IPS DF 19.7 (cell line): ENCODE results near the gene ZNF521.

Source experiments
- DNase-seq: peaks from one replicate; pipeline ENCODE4 v3.0.0-alpha.2; 2013; ENCODE audit warnings: low read depth, low spot score

The ZNF521 gene

DNA sequence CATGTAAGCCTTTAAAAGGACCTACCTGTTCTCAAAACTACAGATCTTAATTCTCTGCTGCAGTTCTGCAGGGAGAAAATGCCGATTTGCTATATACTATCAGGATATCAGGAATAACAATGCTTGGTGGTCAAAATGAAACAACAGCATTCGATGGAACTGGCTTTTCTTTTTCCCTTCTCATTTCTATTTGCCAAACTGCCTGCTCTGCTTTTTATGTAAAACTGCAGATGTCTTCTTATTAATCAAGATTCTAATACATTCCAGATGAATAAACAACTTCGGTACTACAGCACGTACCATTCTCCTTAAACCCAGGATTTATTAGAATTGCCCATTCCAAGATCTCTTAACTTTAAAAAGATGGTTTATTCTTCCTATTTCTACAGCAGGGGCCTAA is 100.9 kb downstream of the ZNF521 start:
- DNase-seq: no peak

DNA sequence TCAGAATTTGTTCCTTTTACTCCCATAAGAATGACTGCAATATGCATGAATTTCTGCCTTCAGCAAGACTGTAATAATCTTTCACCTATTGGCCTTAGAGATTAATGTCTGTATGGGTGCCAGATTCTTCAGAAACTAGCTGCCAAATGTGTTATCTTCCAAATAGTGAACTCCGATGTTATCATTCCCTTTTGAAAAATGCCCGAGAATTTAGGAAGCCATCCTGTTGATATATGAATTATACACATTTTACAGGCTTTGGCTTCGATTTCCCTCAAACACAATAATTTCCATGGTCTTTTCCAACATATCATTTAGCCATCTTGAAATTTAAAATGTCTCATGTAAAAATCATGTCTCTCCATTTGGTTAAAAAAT is 101.5 kb downstream of the ZNF521 start:
- DNase-seq: no peak

DNA sequence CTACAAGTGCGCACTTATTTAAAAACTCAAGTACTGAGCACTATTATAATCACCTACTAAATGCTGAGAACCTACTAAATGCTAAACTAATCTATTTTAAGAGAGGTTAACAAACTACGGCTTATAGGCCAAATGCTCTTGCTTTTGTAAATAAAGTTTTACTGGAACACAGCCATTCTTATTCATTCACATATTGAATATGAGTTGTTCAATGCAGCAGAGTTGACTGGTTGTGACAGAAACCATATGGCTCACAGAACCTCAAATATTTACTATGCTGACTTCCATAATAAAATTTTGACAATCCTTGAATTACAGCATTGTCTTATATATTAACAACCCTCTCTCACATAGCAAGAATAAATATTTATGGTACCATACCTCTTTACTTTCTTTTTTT is 103.2 kb downstream of the ZNF521 start:
- no peak for DNase-seq

DNA sequence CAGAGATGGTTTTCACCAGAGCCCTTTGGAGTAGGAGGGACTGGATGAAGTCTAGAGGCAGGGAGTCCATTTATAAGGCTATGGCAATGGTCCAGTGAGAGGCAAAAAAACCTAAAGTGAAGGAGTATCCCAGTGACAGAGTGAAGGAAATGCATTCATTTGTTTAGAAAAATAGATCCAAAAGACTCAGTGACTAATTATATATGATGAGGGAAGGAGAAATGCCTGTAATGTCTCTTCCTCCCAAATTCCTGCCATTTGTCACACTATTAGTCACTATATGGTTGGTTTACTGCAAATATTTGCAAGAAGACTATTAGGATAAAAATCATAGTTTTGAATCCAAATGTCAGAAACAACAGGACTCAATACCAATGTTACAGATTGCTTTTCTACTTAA is 104.2 kb downstream of the ZNF521 start:
- no peak for DNase-seq

DNA sequence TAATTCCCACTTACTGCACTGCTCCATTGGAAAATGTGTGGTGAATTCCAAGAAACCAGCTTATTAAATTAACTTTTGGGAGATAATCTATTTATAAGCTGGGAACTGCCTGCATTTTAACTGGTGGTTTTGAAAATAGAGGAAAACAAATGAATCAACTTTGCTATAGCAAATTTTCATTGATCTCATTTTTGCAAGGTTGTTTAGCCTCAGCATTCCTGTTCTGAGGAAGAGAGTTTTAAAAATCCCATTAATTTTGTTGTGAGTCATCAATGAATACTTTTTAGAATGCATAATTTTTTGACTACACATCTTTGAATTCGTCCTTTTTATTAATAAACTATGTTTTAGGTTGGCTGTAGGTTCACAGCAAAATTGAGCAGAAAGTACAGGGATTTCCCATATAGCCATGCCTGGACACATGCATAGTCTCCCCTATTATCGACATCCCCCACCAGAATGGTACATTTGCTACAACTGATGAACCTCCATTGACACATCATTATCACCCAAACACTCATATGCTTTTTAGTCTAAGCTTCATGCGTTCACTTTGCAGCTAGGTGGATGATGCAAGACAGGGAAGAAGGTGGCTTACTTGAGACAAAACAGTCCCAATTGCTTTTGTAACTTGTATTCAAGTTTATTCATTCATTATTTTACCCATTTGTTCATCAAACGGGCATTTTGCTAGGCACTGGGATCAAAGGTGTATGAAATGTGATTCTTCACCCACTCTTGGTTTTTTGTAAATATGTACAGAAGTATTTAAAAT is 106.9 kb downstream of the ZNF521 start:
- DNase-seq: no peak

DNA sequence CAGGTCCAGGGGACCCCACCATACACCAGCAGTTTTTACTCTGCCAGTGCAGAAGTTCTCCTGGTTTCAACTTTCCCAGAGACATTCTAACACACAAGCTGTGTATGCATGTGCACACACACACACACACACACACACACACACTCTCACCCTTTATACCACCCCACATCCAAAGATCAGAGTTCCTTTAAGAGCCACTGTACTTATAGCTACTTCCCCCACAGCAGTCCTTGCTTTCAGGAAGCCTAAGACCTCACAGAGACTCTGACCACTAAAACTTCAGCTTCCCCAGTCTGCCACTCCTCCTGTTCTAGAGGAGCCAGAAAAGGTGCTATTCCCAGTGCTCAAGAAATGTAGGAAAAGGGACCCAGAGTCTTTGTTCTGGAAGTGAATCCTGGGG is 107.8 kb downstream of the ZNF521 start:
- DNase-seq: no peak

DNA sequence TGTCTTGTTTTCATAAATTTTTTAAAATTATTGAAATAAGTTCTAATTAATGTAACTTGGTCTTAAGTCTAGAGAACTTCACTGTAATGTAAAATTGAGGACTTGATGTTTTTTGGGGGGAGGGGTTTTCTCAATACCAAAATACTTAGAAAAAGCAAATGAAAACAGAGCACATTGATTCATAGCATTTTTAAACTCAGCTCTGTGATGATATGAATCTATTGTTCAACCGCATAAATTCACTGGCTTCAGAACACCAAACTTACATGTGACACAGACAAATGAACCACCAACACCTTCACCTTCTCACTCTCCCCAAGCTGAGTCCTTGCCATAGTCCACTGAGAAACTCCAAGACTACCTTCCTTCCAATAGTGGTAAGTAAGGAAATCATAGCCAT is 108.2 kb downstream of the ZNF521 start:
- no peak for DNase-seq

DNA sequence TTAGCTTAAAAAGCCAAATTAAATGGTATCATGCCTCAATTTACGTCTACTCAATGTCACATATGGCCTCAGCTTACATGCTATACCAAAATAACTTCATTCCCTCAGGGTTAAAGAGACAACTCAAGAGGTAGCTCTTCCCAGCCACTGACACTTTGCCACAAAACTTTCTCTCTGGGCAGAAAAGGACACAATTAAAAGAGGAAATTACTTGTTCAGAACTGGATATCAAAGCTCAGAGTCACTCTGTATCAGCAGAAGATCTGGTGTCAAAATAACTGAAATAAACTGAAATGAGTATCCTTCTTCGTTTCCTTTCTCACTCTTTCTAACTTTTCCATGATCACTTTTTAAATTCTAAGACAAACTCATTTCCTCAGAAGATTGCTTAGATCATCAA is 108.7 kb downstream of the ZNF521 start:
- no peak for DNase-seq

DNA sequence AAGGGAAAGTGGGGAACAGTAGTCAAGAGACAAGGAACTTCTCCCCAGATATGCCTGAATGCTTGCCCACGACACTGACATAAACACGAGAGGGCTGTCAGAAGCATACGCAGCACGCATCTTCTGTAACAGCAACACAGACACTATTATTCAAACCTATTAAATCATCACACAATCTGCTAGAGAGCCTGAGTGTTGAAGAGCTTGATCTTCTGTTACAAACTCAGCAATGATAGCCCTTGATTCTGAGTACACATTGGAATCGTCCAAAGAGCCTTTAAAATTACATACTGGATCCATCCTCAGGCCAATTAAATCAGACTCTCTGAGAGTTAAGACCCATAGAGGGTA is 111.6 kb downstream of the ZNF521 start:
- DNase-seq: no peak

DNA sequence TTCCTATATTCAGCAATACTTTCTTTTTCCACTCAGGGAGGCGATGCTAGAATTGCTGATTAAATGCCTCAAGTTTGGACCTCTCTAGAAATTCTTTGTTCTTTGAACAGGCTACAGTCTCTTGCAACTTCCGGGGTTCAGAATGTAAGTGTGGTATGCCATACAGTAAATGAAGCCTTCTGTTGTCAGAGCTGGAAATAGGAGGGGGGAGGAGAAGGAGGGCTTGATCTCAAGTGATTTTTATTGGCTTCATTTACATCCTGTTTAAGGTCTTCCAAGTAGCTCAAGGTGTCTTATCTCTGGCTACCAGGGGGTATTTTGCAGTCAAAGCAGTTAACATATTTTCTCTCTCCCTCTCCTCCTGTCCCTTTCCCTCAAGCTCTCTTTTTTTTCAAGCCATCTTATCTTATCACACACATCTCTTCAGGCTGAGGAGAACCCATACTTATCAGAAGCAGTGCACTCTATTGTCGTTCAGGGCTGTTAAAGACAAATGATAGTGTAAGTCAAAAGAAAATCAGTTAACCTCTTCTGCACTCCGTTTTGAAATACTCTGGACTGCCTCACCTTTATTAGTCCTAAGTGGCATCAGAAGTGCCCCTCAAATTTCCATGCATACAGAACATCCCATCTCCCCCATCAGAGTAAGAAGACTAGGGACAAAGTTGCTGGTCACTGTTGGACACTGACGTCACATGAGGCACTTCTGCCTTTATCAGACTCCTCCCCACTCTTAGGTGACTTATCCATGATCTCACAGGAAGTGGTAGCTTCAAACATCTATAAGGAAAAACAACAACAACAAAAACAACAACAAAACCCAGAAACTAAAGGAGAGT is 112.2 kb downstream of the ZNF521 start:
- DNase-seq: no peak

DNA sequence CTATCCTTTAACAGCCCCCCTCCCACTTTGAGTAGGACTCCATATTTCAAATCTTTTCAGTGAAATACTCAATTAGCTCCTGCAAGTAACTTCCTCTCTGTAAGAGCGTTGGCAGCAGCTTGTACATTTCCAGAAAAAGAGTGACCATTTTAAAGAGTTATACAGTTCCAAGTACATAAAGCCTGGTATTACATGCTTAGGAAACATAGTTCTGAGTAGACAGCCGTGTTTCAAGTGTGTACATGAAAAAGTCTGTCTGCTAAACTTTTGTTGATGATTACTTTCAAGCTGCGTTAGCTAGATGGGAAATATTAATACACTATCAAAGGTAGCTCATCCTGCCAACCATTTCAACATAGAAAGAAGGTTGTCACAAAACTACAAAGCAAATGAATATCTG is 112.8 kb downstream of the ZNF521 start:
- DNase-seq: no peak

DNA sequence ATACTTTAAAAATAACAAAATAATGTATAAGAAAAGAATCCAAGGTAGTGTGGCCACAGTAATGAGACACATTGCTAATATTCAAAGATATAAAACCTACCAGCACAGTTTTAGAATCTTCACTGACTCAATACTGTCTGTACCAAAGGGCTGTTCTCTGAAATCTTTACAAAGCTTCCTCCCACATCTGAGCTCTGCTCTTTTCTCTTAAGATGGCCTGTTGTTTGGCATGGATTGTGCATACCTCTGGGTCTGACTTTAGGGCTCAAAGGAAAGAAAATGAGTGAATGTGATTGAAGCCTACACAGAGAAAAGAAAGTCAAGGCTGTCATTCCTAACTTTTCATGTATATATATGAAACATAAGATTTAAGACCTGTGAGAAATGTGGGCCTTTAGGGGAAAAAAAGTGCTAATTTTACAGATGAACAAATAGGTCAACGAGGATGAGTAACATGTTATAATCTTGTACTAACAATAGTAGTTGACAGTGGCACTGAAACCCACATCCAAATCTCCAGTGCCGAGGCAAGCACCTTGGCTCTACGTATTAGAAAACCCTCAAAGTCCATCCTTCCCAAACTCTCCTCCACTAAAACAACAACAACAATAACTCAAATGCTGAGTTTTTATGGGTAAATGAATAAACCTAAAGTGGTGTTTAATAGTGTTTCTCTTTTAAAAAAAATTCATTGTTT is 114.2 kb downstream of the ZNF521 start:
- no peak for DNase-seq

DNA sequence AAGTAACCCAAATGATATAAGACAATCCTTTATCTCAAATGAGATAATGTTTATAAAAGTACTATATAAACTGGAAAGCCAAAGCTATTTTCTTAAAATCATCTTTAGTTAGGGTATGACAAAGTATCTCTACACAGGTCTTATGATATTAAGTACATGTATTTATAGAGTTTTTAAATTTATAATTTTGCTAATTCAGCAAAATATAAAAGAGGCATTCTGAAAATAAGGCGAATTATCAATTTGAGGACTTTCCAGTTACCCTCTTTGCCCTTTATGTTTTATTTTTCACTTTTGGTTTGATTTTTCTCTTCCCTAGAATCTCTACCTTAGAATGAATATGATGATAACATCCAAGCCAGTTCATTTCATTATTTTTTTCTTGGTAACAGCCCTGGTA is 115.2 kb downstream of the ZNF521 start:
- no peak for DNase-seq

DNA sequence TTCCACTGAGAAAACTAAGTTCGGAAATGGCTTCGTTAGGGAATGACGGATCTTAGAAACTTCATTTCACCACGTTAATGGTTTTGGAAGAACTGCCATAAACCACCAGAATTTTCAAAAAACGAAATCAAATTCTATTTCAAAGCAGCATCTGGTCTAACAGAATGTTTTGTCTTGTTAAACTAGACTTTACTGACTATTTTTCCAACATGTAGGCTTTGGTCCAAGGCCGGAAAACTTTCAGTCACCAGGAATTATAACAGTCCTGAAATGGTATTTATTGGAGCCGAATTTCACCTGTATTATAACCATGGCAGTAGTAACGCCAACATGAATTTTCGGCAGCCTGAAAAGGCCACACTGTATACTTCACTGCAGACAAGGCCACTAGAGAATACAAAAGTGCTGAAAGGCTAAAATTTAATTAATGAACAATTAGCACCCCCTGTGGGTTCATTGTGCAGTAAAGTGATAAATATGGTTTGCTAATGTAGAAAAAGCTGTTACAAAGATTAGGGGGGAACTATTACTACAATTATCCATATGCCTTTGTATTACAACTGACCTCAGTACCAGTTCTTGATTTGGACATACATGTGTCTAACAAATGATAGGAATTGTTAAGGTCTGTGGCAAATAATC is 116.4 kb downstream of the ZNF521 start:
- no peak for DNase-seq

DNA sequence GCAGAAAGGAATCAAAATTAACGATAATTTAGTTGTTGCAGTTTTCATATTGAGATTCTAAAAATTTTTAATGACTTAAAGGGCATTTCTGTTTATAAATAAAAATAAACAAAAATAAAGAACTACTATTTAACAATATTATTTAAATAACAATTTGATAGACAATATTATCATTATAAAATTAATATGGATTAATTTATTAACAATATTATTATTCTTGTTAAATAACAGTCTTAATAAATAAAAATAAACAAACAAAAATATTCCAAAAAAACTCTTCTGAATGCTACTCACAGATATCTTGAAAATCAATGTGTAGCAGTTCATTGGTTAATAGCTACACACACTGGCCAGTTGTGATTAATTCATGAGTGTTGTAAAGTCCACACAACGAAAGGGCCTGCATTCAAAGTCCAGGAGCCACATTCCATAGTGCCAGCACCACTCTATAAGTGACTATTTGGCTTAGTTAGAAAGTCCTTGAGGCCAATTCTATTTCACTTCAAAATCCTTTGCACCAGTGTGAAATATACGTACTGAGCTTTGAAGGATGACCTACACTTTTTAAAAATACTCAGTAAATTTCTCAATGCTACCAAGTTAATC is 117.1 kb downstream of the ZNF521 start:
- DNase-seq: no peak

DNA sequence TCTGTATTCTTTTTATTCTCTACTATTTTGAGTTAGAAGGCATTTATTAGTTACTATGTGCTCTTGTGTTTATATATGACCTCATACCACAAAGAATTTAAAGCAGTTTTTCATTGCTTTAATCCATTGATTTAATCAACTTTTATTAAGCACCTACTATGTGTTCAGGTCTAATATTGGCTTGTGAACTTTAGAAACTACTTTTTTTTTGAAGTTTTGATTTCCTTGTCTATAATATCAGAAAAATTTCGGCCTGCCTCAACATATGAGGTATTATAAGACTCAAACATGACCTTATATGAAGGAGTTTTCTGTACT is 117.7 kb downstream of the ZNF521 start:
- no peak for DNase-seq

DNA sequence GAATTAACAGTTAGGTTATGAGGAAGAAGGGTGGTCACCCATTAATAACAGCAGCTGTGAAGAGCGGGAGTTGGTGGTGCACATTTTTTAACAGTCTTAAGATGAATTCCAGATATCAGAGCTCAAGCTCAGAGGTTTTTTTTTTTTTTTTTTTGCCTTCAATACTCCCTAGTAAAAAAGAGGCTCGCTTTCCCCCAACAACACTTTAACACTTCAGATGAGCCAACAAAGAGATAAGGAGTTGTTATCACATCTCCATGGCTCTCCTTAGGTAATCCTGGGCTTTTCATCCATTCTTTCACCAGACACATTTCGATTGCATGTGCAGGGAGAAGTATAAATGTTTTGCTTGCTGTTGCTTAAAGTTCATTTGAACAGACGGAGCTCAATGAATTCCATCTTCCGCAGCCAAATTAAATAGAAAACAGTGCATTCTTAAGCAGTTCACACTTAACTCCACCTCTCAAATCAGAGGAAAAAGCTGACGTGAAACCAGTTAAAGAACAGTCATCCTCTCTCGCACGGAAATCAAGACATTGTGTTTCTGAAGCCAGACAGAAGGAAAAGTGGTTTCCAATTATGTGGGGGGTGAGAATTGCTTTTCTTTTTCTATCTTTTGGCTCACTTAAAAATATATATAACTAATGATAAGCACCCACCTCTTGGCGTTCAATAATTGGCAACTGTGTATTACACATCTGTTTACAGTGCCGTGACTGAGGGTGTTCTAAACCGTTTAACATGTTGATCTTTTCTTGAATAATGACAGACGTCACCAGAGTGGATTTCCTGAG is 118.2 kb downstream of the ZNF521 start:
- no peak for DNase-seq

DNA sequence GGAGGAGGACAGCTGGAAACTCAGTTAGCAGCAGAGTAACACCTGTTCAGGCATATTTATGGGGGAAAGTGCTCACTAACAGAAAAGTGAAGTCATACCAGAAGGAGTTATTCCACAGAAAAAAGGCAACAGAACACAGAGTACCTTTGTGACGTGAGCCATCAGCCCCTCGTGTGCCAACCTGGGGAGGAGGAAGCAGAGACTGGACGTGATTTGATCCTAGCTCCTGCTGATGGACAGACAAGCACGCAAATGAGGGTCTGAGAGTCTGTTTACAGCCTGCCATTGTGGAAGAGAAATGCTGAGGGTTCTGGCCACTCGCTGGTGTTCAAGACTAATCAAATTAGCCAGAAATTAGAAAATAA is 120.7 kb downstream of the ZNF521 start:
- DNase-seq: no peak

DNA sequence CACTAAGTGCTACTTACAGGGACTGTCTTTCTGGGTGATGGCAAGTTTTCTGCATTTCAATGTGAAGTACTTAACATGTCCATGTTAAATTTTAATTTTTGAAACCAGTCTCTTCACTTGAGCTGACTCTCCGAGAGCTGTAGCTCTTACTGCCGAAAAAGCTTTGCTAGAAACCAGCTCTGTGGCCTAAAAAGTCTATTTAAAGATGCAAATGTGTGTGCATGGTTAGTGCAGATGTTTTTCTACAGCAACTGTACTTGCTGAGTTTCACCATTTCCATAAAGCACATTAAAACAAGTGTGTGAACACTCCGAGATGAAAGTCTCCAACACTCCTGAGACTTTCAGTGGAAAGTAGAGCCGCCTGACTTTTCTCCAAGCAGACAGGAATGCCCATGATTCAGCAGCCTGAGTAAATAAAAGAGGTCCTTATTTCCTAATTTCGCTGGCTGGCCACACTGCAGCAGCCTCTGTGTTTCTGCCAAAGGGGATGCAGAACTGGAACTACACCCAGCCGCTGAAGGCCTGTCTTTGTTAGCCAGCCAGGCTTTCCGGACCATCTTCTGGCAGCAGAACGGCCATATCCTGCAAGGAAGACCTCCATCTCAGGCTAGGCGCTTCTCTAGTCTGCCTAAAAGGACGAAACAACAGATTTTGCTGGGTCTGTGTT is 121.2 kb downstream of the ZNF521 start:
- no peak for DNase-seq

DNA sequence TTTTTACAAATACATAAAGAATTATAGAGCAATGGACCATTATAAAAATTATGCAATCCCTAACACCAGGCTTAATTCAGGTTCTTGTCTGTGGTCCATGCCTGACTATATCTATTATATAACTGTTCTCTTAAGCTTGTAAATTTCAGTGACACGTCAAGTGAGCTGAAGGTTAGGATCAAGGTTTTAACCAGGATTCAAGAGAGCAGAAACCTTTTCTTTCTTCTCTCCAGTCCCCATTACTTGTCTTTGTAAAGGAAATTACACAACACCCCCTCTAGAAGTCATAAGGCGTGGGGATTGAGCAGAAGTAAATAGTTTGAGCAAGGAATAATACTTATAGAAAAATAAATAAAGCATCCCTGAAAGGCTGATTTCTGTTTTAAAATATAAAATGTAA is 122.0 kb downstream of the ZNF521 start:
- DNase-seq: no peak

DNA sequence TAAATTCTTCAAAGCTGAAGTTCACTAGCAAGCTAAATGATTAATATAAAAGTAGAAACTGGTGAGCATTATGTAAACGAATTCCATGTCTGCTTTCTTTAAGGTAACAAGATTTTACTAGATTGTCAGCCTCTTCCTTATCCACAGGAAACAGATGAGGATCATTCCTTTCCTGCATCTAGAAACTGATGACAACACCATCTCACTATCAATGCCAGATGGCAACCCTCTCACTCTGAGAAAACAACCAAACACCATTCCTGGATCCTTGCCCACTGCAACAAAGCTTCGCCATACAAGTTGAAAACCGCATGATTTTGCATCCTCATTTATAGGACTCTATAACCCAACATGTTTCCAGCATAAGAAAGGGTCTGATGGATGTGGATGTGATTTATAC is 122.9 kb downstream of the ZNF521 start:
- DNase-seq: no peak
